IMR-90 (cell line): ENCODE results near the gene MXRA5. TPM values are rescaled to one million over a fixed set of nuclear protein-coding genes. Genes with fewer than 3 reads are reported as not detected.
A peak's percentile ranks its signal among the peaks of the same experiment; 100 is the strongest.

Experiments
- ATAC-seq: fragments of 200-7000 bp; cut with Tn5 transposase; 2 replicates; pipeline ENCODE4 v1.9.1; 2020; ENCODE audit warnings: low read depth, mild to moderate bottlenecking, moderate library complexity
- BruUV-seq: library from RNA; stranded (reverse); fragments of 400-500 nt; replicated peaks from 2 replicates; lab custom pipeline; 2021; lab: Mats Ljungman, UMichigan
- CTCF ChIA-PET: fragments of 300-600 bp; formaldehyde crosslinking; extraction: SDS; loops from one replicate; lab custom pipeline; 2021; ENCODE audit warnings: antibody characterized with exemption; lab: Yijun Ruan, JAX
- POLR2A ChIA-PET: fragments of 300-600 bp; sonication (Branson Sonifier 250); formaldehyde crosslinking; loops from one replicate; lab custom pipeline; 2022; ENCODE audit warnings: antibody characterized with exemption; ENCODE audit not compliant: unreplicated experiment; lab: Charles Lee
- DNase-seq: peaks from one replicate; pipeline ENCODE4 v3.0.0; 2013
- H2AFZ ChIP-seq: replicated peaks from 2 replicates; pipeline ENCODE3; 2013; ENCODE audit warnings: low read length, mild to moderate bottlenecking; ENCODE audit not compliant: poor library complexity
- H2AK5ac ChIP-seq: 2 replicates; pipeline ENCODE4 v1.6.1; 2013; ENCODE audit warnings: low read depth, low read length, inconsistent platforms
- H2AK9ac ChIP-seq: replicated peaks from 2 replicates; pipeline ENCODE3; 2013; ENCODE audit warnings: mild to moderate bottlenecking, low read depth, low read length, moderate library complexity; ENCODE audit not compliant: poor library complexity
- H2BK120ac ChIP-seq: 2 replicates; pipeline ENCODE4 v1.6.1; 2013; ENCODE audit warnings: low read depth, low read length, inconsistent platforms
- H2BK15ac ChIP-seq: 3 replicates; pipeline ENCODE4 v1.6.1; 2013; ENCODE audit warnings: low read depth, low read length, inconsistent platforms
- H2BK20ac ChIP-seq: 2 replicates; pipeline ENCODE4 v1.6.1; 2013; ENCODE audit warnings: low read depth, mild to moderate bottlenecking, inconsistent platforms, low read length, moderate library complexity
- H2BK5ac ChIP-seq: 2 replicates; pipeline ENCODE4 v1.6.1; 2013; ENCODE audit warnings: mild to moderate bottlenecking, low read depth, low read length, inconsistent platforms; ENCODE audit not compliant: poor library complexity, severe bottlenecking
- H3K14ac ChIP-seq: replicated peaks from 2 replicates; pipeline ENCODE4 v1.6.1; 2013; ENCODE audit warnings: low read depth, low read length, inconsistent platforms
- H3K18ac ChIP-seq: 2 replicates; pipeline ENCODE4 v1.6.1; 2013; ENCODE audit warnings: low read depth, low read length, control low read depth
- H3K23ac ChIP-seq: 2 replicates; pipeline ENCODE4 v1.6.1; 2013; ENCODE audit warnings: low read depth, low read length, inconsistent platforms
- H3K27ac ChIP-seq: 2 replicates; pipeline ENCODE4 v1.5.1; 2013; ENCODE audit warnings: mild to moderate bottlenecking, control low read depth, low read length; ENCODE audit not compliant: insufficient read depth
- H3K27me3 ChIP-seq: 2 replicates; pipeline ENCODE4 v1.6.1; 2013; ENCODE audit warnings: low read length; ENCODE audit not compliant: control insufficient read depth, insufficient read depth
- H3K36me3 ChIP-seq: 2 replicates; pipeline ENCODE4 v1.6.1; 2013; ENCODE audit warnings: low read length, mixed read lengths; ENCODE audit not compliant: control insufficient read depth, insufficient read depth
- H3K4ac ChIP-seq: 2 replicates; pipeline ENCODE4 v1.6.1; 2013; ENCODE audit warnings: low read depth, low read length, inconsistent platforms
- H3K4me1 ChIP-seq: 2 replicates; pipeline ENCODE4 v1.6.1; 2013; ENCODE audit warnings: low read length, mixed read lengths; ENCODE audit not compliant: control insufficient read depth, insufficient read depth
- H3K4me2 ChIP-seq: 2 replicates; pipeline ENCODE4 v1.6.1; 2013; ENCODE audit warnings: low read depth, mild to moderate bottlenecking, control low read depth, low read length, moderate library complexity
- H3K4me3 ChIP-seq: 2 replicates; pipeline ENCODE4 v1.5.1; 2013; ENCODE audit warnings: low read depth, mild to moderate bottlenecking, control low read depth, low read length, moderate library complexity; ENCODE audit not compliant: insufficient read depth
- H3K56ac ChIP-seq: 2 replicates; pipeline ENCODE4 v1.6.1; 2013; ENCODE audit warnings: low read length, inconsistent platforms; ENCODE audit not compliant: insufficient read depth; ENCODE audit errors: extremely low read depth
- H3K79me1 ChIP-seq, 2 experiments: 2 replicates each; pipeline ENCODE4 v1.6.1; 2013; ENCODE audit warnings: low read length in 2 of 2, inconsistent platforms in 1 of 2, low read depth in 1 of 2
- H3K9ac ChIP-seq: 2 replicates; pipeline ENCODE4 v1.6.1; 2013; ENCODE audit warnings: low read depth, low read length, control low read depth
- H3K9me1 ChIP-seq: 2 replicates; pipeline ENCODE4 v1.6.1; 2013; ENCODE audit warnings: low read length, inconsistent platforms; ENCODE audit not compliant: insufficient read depth
- H3K9me3 ChIP-seq: 2 replicates; pipeline ENCODE4 v1.6.1; 2013; ENCODE audit warnings: low read length; ENCODE audit not compliant: control insufficient read depth, insufficient read depth
- H4K20me1 ChIP-seq: 2 replicates; pipeline ENCODE4 v1.6.1; 2013; ENCODE audit warnings: low read length, inconsistent platforms; ENCODE audit not compliant: insufficient read depth
- H4K5ac ChIP-seq: 2 replicates; pipeline ENCODE4 v1.6.1; 2013; ENCODE audit warnings: mild to moderate bottlenecking, low read depth, low read length, control low read depth
- H4K8ac ChIP-seq, 2 experiments: 2 replicates each; pipeline ENCODE4 v1.6.1; 2013; ENCODE audit warnings: low read depth in 2 of 2, low read length in 2 of 2, control low read depth in 1 of 2, inconsistent platforms in 1 of 2
- H4K91ac ChIP-seq: 2 replicates; pipeline ENCODE4 v1.6.1; 2013; ENCODE audit warnings: low read depth, low read length, inconsistent platforms; ENCODE audit not compliant: insufficient read depth
- ELK1 ChIP-seq: fragments of 150-350 bp; IDR thresholded peaks from 2 replicates; pipeline ENCODE4 v1.6.1; 2016; ENCODE audit warnings: low read depth, mild to moderate bottlenecking, low read length, moderate library complexity, borderline replicate concordance
- MAZ ChIP-seq: IDR thresholded peaks from 2 replicates; pipeline ENCODE4 v1.6.1; 2012; ENCODE audit warnings: low read depth, mild to moderate bottlenecking, low read length, improper control_type of control experiment, moderate library complexity, borderline replicate concordance
- NFE2L2 ChIP-seq: fragments of 150-350 bp; IDR thresholded peaks from 2 replicates; pipeline ENCODE4 v1.6.1; 2016; ENCODE audit warnings: low read depth, mild to moderate bottlenecking, low read length
- RAD21 ChIP-seq: IDR thresholded peaks from 2 replicates; pipeline ENCODE4 v1.6.1; 2012; ENCODE audit warnings: low read length, improper control_type of control experiment
- RCOR1 ChIP-seq: IDR thresholded peaks from 2 replicates; pipeline ENCODE4 v1.6.1; 2012; ENCODE audit warnings: mild to moderate bottlenecking, low read length, improper control_type of control experiment; ENCODE audit not compliant: insufficient replicate concordance
- RFX5 ChIP-seq: IDR thresholded peaks from 2 replicates; pipeline ENCODE4 v1.8.0; 2012; ENCODE audit warnings: low read depth, mild to moderate bottlenecking, low read length, moderate library complexity
- WGBS, 2 experiments: methylation state at CpG; one replicate each; pipeline versions ENCODE4 v1.1.5 to v1.1.7; 2013; ENCODE audit warnings: missing lambda C conversion rate in 2 of 2; ENCODE audit not compliant: insufficient read length in 1 of 2; ENCODE audit errors: extremely low coverage in 2 of 2; 5-methylcytosine and 5-hydroxymethylcytosine counted together
- dilution Hi-C: fragments of 300-500 bp; cut with HindIII; formaldehyde crosslinking; loops from one replicate; pipeline ENCODE4 v1.14.3; 2018; ENCODE audit warnings: low sequenced_read_pairs; ENCODE audit not compliant: unreplicated experiment
- in situ Hi-C: fragments of 300-500 bp; cut with MboI; formaldehyde crosslinking; loops from 3 replicates; pipeline ENCODE4 v1.14.3; 2019; ENCODE audit warnings: low sequenced_read_pairs, inconsistent platforms, mixed read lengths
- intact Hi-C: fragments of 100-400 bp; cut with micrococcal nuclease; formaldehyde crosslinking; loops from 2 replicates; pipeline ENCODE4 v1.10.0; 2022
- polyA plus RNA-seq, 3 experiments: library from polyadenylated mRNA; depleted of rRNA; stranded (reverse); fragments of >200 nt; gene quantifications; 2 replicates each; pipeline ENCODE4 v1.2.3, GENCODE V29; 2012; ENCODE audit warnings: low replicate concordance in 1 of 3
- total RNA-seq: library from RNA; depleted of rRNA; stranded (reverse); fragments of >200 nt; gene quantifications from 2 replicates; pipeline ENCODE4 v1.2.3, GENCODE V29; 2012

Gene MXRA5
- total and polyA plus RNA-seq, 2 of the 4 experiments (the other 2 are of a cell fraction): 1.1 to 1.2 TPM

- no TSS peak for BruUV-seq
- H2AFZ ChIP-seq: peak overlapping the region; percentile 19
- H3K4me3 ChIP-seq: no peak overlapping the region
- in situ Hi-C loops: no loop called here
- H2BK120ac ChIP-seq: peak overlapping the region; percentile 82; the same call in 1 of the 2 replicates
- WGBS, 2 experiments: 29% methylated on average over 1 of the region's 2 CpGs; no CpG with 5 or more reads in 1 of the 2 experiments
- no peaks in the 10 kb centered on the region for H3K27me3 ChIP-seq
- intact Hi-C loops: no loop called here
- peak overlapping the region; percentile 44; the same call in 1 of the 2 replicates for H3K4me2 ChIP-seq
- H3K9ac ChIP-seq: no peak overlapping the region; the same call in 1 of the 2 replicates
- no peaks in the 10 kb centered on the region for H3K9me1 ChIP-seq
- H2AK5ac ChIP-seq: no peak overlapping the region
- dilution Hi-C loops: no loop called here
- H3K4me1 ChIP-seq: peaks cover 2% of the 10 kb centered on the region; the same call in 1 of the 2 replicates
- H4K5ac ChIP-seq: 0 out of 2 replicates have a peak overlapping the region, but pooled peaks have one; percentile 25
- H3K23ac ChIP-seq: no peak overlapping the region
- H2BK20ac ChIP-seq: peak overlapping the region; percentile 75
- H2BK15ac ChIP-seq: peak overlapping the region; percentile 81; the same call in 1 of the 3 replicates
- H4K20me1 ChIP-seq: no peaks in the 10 kb centered on the region
- H3K4ac ChIP-seq: peak overlapping the region; percentile 76
- DNase-seq: peak; percentile 33
- no peaks in the 10 kb centered on the region for H3K79me1 ChIP-seq
- peak overlapping the region; percentile 32 for H3K27ac ChIP-seq
- H2BK5ac ChIP-seq: peak overlapping the region; percentile 97
- no peak for ATAC-seq
- H3K14ac ChIP-seq: peak overlapping the region; percentile 81; the same call in 1 of the 2 replicates
- H4K91ac ChIP-seq: no peak overlapping the region
- peak overlapping the region; percentile 84; the same call in 1 of the 2 replicates for H3K18ac ChIP-seq
- no peak overlapping the region for H2AK9ac ChIP-seq
- TF ChIP-seq MAZ: no peak
- TF ChIP-seq NFE2L2: no peak
- TF ChIP-seq RCOR1: no peak
- TF ChIP-seq RFX5: no peak
- TF ChIP-seq RAD21: no peak
- TF ChIP-seq ELK1: no peak
- CTCF ChIA-PET: interaction anchor here (0.9 kb wide), 1 partner anchor 285 kb away, joined by 4 read pairs; no protein-coding TSS in a partner anchor
- no peak overlapping the region for H3K56ac ChIP-seq
- no peaks in the 10 kb centered on the region; the same call in 1 of the 2 replicates for H3K9me3 ChIP-seq
- H3K36me3 ChIP-seq: no peaks in the 10 kb centered on the region
- H4K8ac ChIP-seq: peak overlapping the region in 1 of 2 experiments; percentile 61; a peak in 2 of 4 replicates
- POLR2A ChIA-PET: no interaction called here
These were observed 82.7 kb downstream of the MXRA5 start for GRCh38 chrX:3263681-3264126.
